Raji (cell line): ENCODE results near the gene NFE2.

Experiments used
- POLR2A ChIP-seq: IDR thresholded peaks from 2 replicates; pipeline ENCODE4 v1.6.1; 2011; ENCODE audit warnings: low read depth, low read length, control low read depth; ENCODE audit not compliant: insufficient read depth

Gene NFE2

GRCh38 chr12:54294152-54294952, 6.5 kb downstream of the NFE2 start:
- no peak for TF ChIP-seq POLR2A

- TF ChIP-seq POLR2A, result no peak
These were observed 7.9 kb downstream of the NFE2 start for GRCh38 chr12:54292931-54293241.

GRCh38 chr12:54292083-54292930, 8.5 kb downstream of the NFE2 start:
- no peak for TF ChIP-seq POLR2A

- no peak; the same call in 1 of the 2 replicates for TF ChIP-seq POLR2A
These were observed 13.3 kb downstream of the NFE2 start for GRCh38 chr12:54287261-54288157.

GRCh38 chr12:54286042-54287030, 14.5 kb downstream of the NFE2 start:
- TF ChIP-seq POLR2A, result no peak

GRCh38 chr12:54285150-54286041, 15.4 kb downstream of the NFE2 start:
- no peak for TF ChIP-seq POLR2A

- no peak for TF ChIP-seq POLR2A
These were observed 17.7 kb downstream of the NFE2 start for GRCh38 chr12:54282949-54283593.

- TF ChIP-seq POLR2A, result peak; percentile 99
These were observed 20.2 kb downstream of the NFE2 start, which contains the start of gene HNRNPA1 for GRCh38 chr12:54280468-54281260. TSS of gene HNRNPA1 (plus strand) at chr12:54280726. CDS start at chr12:54280808, 82 bp downstream.

- peak; percentile 92 for TF ChIP-seq POLR2A
These were observed 21.0 kb downstream of the NFE2 start, which contains the start of gene CBX5 for GRCh38 chr12:54279632-54280467. TSS of gene CBX5 (minus strand) at chr12:54280122. CDS start at chr12:54257650, 22,472 bp downstream.

- TF ChIP-seq POLR2A, result no peak
These were observed 21.6 kb downstream of the NFE2 start for GRCh38 chr12:54279227-54279631.

GRCh38 chr12:54277823-54278276, 23.0 kb downstream of the NFE2 start:
- TF ChIP-seq POLR2A, result no peak

GRCh38 chr12:54276368-54276767, 24.4 kb downstream of the NFE2 start:
- no peak for TF ChIP-seq POLR2A
